ENCODE data around the gene NPTX2. TPM values are rescaled to one million over a fixed set of nuclear protein-coding genes. Genes with fewer than 3 reads are reported as not detected.

The NPTX2 gene
- total and polyA plus RNA-seq, 2 of the 8 experiments (the other 6 are each of a cell fraction or from before 2014, with no cell fraction given): 18.4 to 19.2 TPM

GRCh38 chr7:98653601-98654310 lies 36.7 kb downstream of the NPTX2 start:
- H3K9me3 ChIP-seq (ENCODE audit: insufficient read depth in 2 of 2, low read depth in 1 of 2, low read length in 1 of 2): no peaks in the 10 kb centered on the region
- no peak overlapping the region for H4K8ac ChIP-seq (ENCODE audit: extremely low read depth, insufficient read depth, low read length)
- no peak overlapping the region for H2AFZ ChIP-seq (ENCODE audit: low read length)
- FAIRE-seq (no peak), DNase-seq (ENCODE audit: low read depth in 1 of 2, low spot score in 2 of 2) (no peak)
- H2BK15ac ChIP-seq (ENCODE audit: low read length): no peak overlapping the region
- H4K20me1 ChIP-seq (replicated peaks in 1 of 2; ENCODE audit: control insufficient read depth in 1 of 2, insufficient read depth in 2 of 2, low read length in 2 of 2): no peaks in the 10 kb centered on the region
- H3K23ac ChIP-seq (ENCODE audit: insufficient read length): no peak overlapping the region
- CTCF ChIA-PET (ENCODE audit: partially characterized antibody): interaction anchor here (0.6 to 1.3 kb wide), 2 partner anchors 40 to 177 kb away, joined by 3 to 4 read pairs; no protein-coding TSS in a partner anchor
- no peak overlapping the region for H4K5ac ChIP-seq (ENCODE audit: insufficient read length, low read depth, low read length)
- H3K18ac ChIP-seq (ENCODE audit: extremely low read depth, low read length): no peak overlapping the region
- H3K27ac ChIP-seq (ENCODE audit: low read depth, low read length): no peak overlapping the region
- H3K79me2 ChIP-seq (ENCODE audit: control insufficient read depth in 1 of 2, insufficient read depth in 2 of 2, low read length in 2 of 2): no peaks in the 10 kb centered on the region
- no peak overlapping the region for H2BK120ac ChIP-seq (replicated peaks; ENCODE audit: low read depth, low read length)
- H3K79me1 ChIP-seq (ENCODE audit: low read depth, low read length): no peaks in the 10 kb centered on the region
- H2BK5ac ChIP-seq (ENCODE audit: low read depth, low read length): no peak overlapping the region
- H3K9ac ChIP-seq (replicated peaks in 1 of 4; ENCODE audit: extremely low read depth in 1 of 4, low read depth in 3 of 4, low read length in 3 of 4): no peak overlapping the region
- no peak overlapping the region for H4K91ac ChIP-seq (replicated peaks; ENCODE audit: insufficient read length, low read length)
- no peak overlapping the region for H3K4ac ChIP-seq (replicated peaks; ENCODE audit: insufficient read length, low read depth, low read length)
- no peak overlapping the region for H3K4me2 ChIP-seq (ENCODE audit: insufficient read depth in 1 of 2, low read depth in 2 of 2, low read length in 2 of 2)
- H2AK5ac ChIP-seq (ENCODE audit: low read depth, low read length): no peak overlapping the region
- H3K27me3 ChIP-seq (replicated peaks in 1 of 4; ENCODE audit: control insufficient read depth in 3 of 4, extremely low read depth in 1 of 4, insufficient read depth in 3 of 4, low read length in 3 of 4): no peaks in the 10 kb centered on the region
- TF ChIP-seq USF2 (IDR thresholded peaks at IDR 0.05; ENCODE audit: low read length) (no peak), E2F6 (IDR thresholded peaks at IDR 0.05) (peak; percentile 60; the same call in 1 of the 2 replicates)
- POLR2A ChIA-PET (ENCODE audit: partially characterized antibody): interaction anchor here (0.6 to 1.1 kb wide), 3 partner anchors 37 to 47 kb away, joined by 3 to 4 read pairs (median 3); partner anchors contain the start of gene NPTX2
- H3K23me2 ChIP-seq (ENCODE audit: low read depth, low read length): peaks cover 2% of the 10 kb centered on the region; the same call in 1 of the 2 replicates
- H3K36me3 ChIP-seq (ENCODE audit: control insufficient read depth in 2 of 4, insufficient read depth in 4 of 4, low read length in 3 of 4): no peaks in the 10 kb centered on the region
- 98% methylated on average over 6 of the region's 6 CpGs; no CpG with 5 or more reads in 1 of the 2 experiments for WGBS, 2 experiments (ENCODE audit: extremely low coverage in 1 of 2, insufficient coverage in 1 of 2, insufficient read length in 1 of 2, insufficient replicate concordance in 2 of 2, low coverage in 1 of 2, low lambda C conversion rate in 2 of 2, missing lambda C conversion rate in 1 of 2)
- H2BK12ac ChIP-seq (ENCODE audit: low read depth, low read length): no peak overlapping the region
- H2BK20ac ChIP-seq (ENCODE audit: low read length): no peak overlapping the region
- H3K56ac ChIP-seq (replicated peaks; ENCODE audit: insufficient read length, low read depth, low read length): no peak overlapping the region
- H3K4me3 ChIP-seq (ENCODE audit: extremely low read depth in 1 of 4, insufficient read depth in 2 of 4, low read depth in 3 of 4, low read length in 4 of 4): no peak overlapping the region
- no peaks in the 10 kb centered on the region for H3K4me1 ChIP-seq (replicated peaks in 1 of 4; ENCODE audit: control insufficient read depth in 3 of 4, insufficient read depth in 4 of 4, low read length in 3 of 4)
- no peak overlapping the region for H3K14ac ChIP-seq (ENCODE audit: insufficient read length)
